Measurements from ENCODE around the gene HARS2. TPM values are rescaled to one million over a fixed set of nuclear protein-coding genes. Genes with fewer than 3 reads are reported as not detected.
A peak's percentile ranks its signal among the peaks of the same experiment; 100 is the strongest.

Gene HARS2
- total and polyA plus RNA-seq, 10 of the 15 experiments (the other 5 are each of a cell fraction or from before 2014, with no cell fraction given): 9.3 to 34.3 (median 24.8) TPM

- TF ChIP-seq ZBTB40 (IDR thresholded peaks at IDR 0.05; ENCODE audit: borderline replicate concordance) (peak; percentile 63; the same call in 1 of the 2 replicates), HDAC6 (IDR thresholded peaks at IDR 0.05; ENCODE audit: unreplicated experiment) (no peak), NRF1 (conservative IDR thresholded peaks at IDR 0.05; ENCODE audit: low read depth, low read length) (no peak), E4F1 (IDR thresholded peaks at IDR 0.05; ENCODE audit: borderline replicate concordance, partially characterized antibody) (no peak)
These were observed 34.7 kb downstream of the HARS2 start (continued) for GRCh38 chr5:140725799-140726471.

- H3K9me3 ChIP-seq (replicated peaks; ENCODE audit: control insufficient read depth, insufficient read depth, low read length): no peaks in the 10 kb centered on the region; the same call in 2 of the 3 replicates
- H3K27me3 ChIP-seq (replicated peaks in 1 of 2; ENCODE audit: control insufficient read depth in 2 of 2, insufficient read depth in 2 of 2, low read length in 1 of 2): no peaks in the 10 kb centered on the region
- ATAC-seq: no peak
- H3K4me3 ChIP-seq: no peak overlapping the region
- WGBS (ENCODE audit: insufficient coverage, insufficient replicate concordance, low lambda C conversion rate, missing lambda C conversion rate): 28% methylated on average over 4 of the region's 4 CpGs
- no TSS peak for BruUV-seq (replicated peaks)
- ChIA-PET SMC1A (ENCODE audit: uncharacterized antibody, unreplicated experiment) (interaction anchor here (0.7 kb wide), 1 partner anchor 67 kb away, joined by 3 read pairs; no protein-coding TSS in a partner anchor), RAD21 (ENCODE audit: unreplicated experiment) (no interaction called here), POLR2A (no interaction called here), CTCF (no interaction called here)
- in situ Hi-C loops (cut with MboI) (no loop called here), intact Hi-C loops (cut with micrococcal nuclease; ENCODE audit: unreplicated experiment) (no loop called here)
- H4K20me1 ChIP-seq (ENCODE audit: control insufficient read depth, insufficient read depth): no peaks in the 10 kb centered on the region
- H3K4me2 ChIP-seq (ENCODE audit: control insufficient read depth, insufficient read depth): no peak overlapping the region
- no peak overlapping the region for H3K9ac ChIP-seq (ENCODE audit: control insufficient read depth, insufficient read depth, low read length)
- no peaks in the 10 kb centered on the region for H3K79me2 ChIP-seq (ENCODE audit: control insufficient read depth, insufficient read depth, low read length)
- DNase-seq (ENCODE audit: low read depth, low spot score): no peak
- H2AFZ ChIP-seq (ENCODE audit: control insufficient read depth, low read depth, low read length): no peak overlapping the region
- no peak overlapping the region for H3K27ac ChIP-seq (ENCODE audit: control insufficient read depth, insufficient read depth)
- H3K36me3 ChIP-seq (ENCODE audit: control insufficient read depth in 2 of 2, insufficient read depth in 2 of 2, low read length in 1 of 2): no peaks in the 10 kb centered on the region
- no peaks in the 10 kb centered on the region for H3K4me1 ChIP-seq (ENCODE audit: control insufficient read depth, insufficient read depth, low read length)
- no peak for FAIRE-seq
- TF ChIP-seq NKRF (conservative IDR thresholded peaks at IDR 0.05) (no peak), PAX8 (IDR thresholded peaks at IDR 0.05) (no peak), YBX1 (IDR thresholded peaks at IDR 0.05) (no peak), IRF5 (IDR thresholded peaks at IDR 0.05; ENCODE audit: borderline replicate concordance) (no peak), CREB1 (IDR thresholded peaks at IDR 0.05; ENCODE audit: low read depth) (no peak), FOS (IDR thresholded peaks at IDR 0.05; ENCODE audit: borderline replicate concordance, extremely low read depth, insufficient read length) (no peak), YY1 (IDR thresholded peaks at IDR 0.05; ENCODE audit: low read depth, low read length) (no peak), SP1 (IDR thresholded peaks at IDR 0.05; ENCODE audit: low read depth, low read length) (no peak)
These were observed 41.8 kb downstream of the HARS2 start for GRCh38 chr5:140733098-140733497.

Measured in GM12878 (cell line).